Measurements from ENCODE around the gene C1orf210. TPM values are rescaled to one million over a fixed set of nuclear protein-coding genes. Genes with fewer than 3 reads are reported as not detected.

C1orf210 gene
- total and polyA plus RNA-seq, 2 of the 4 experiments (the other 2 are of a cell fraction) = not detected

DNA sequence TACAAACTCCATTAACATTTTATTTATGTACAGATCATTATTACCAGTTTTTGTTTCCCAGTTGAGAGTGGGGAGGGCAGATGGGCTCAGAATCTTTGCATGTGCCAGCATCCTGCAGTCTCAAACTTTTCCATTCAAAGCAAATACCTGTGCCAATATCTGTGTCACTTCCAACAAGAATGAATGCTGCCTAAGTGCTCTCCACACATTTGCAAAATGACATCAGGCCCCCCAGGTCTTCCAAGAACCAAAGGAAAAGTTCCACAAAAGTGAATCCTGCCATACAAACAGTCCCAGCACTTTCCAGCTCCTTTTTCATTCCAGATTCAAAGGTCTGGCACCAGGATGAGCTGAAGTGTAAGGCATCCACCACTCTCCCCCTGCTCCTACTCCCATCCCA is 13.7 kb upstream of the C1orf210 start:
- DNase-seq (no peak), ATAC-seq (ENCODE audit: low read depth) (no peak)
- in situ Hi-C loops (cut with MboI; ENCODE audit: low sequenced_read_pairs) = no loop called here
- Histone ChIP-seq H2AFZ (replicated peaks; ENCODE audit: low read length, poor library complexity) (no peak overlapping the region), H3K9ac (ENCODE audit: low read depth, low read length) (no peak overlapping the region), H4K8ac (ENCODE audit: low read depth in 2 of 2, low read length in 2 of 2) (no peak overlapping the region), H3K9me1 (ENCODE audit: insufficient read depth, low read length) (peaks cover under 1% of the 10 kb centered on the region; the same call in 1 of the 2 replicates), H4K5ac (ENCODE audit: low read depth, low read length) (no peak overlapping the region), H3K4me2 (ENCODE audit: low read depth, low read length) (no peak overlapping the region), H3K23ac (ENCODE audit: low read depth, low read length) (no peak overlapping the region), H3K27me3 (ENCODE audit: control insufficient read depth, insufficient read depth, low read length) (no peaks in the 10 kb centered on the region), H3K4ac (ENCODE audit: low read depth, low read length) (no peak overlapping the region), H2BK5ac (ENCODE audit: low read depth, low read length, poor library complexity, severe bottlenecking) (no peak overlapping the region), H3K27ac (ENCODE audit: insufficient read depth, low read length) (no peak overlapping the region), H2AK5ac (ENCODE audit: low read depth, low read length) (no peak overlapping the region), H2BK120ac (ENCODE audit: low read depth, low read length) (no peak overlapping the region), H4K91ac (ENCODE audit: insufficient read depth, low read depth, low read length) (no peak overlapping the region), H4K20me1 (ENCODE audit: insufficient read depth, low read length) (no peaks in the 10 kb centered on the region), H3K4me1 (ENCODE audit: control insufficient read depth, insufficient read depth, low read length) (peaks cover 14% of the 10 kb centered on the region), H2BK15ac (ENCODE audit: low read depth, low read length) (no peak overlapping the region), H3K18ac (ENCODE audit: low read depth, low read length) (no peak overlapping the region), H2AK9ac (replicated peaks; ENCODE audit: low read depth, low read length, poor library complexity) (no peak overlapping the region), H3K9me3 (ENCODE audit: control insufficient read depth, insufficient read depth, low read length) (no peaks in the 10 kb centered on the region), H3K14ac (replicated peaks; ENCODE audit: low read depth, low read length) (no peak overlapping the region), H3K36me3 (ENCODE audit: control insufficient read depth, insufficient read depth, low read length) (no peaks in the 10 kb centered on the region), H3K4me3 (ENCODE audit: insufficient read depth, low read depth, low read length) (no peak overlapping the region), H3K79me1 (ENCODE audit: low read depth in 1 of 2, low read length in 2 of 2) (no peaks in the 10 kb centered on the region), H2BK20ac (ENCODE audit: low read depth, low read length) (no peak overlapping the region), H3K56ac (ENCODE audit: extremely low read depth, insufficient read depth, low read length) (no peak overlapping the region)
- CTCF ChIA-PET = interaction anchor here (1.0 to 1.1 kb wide), 2 partner anchors 9 to 22 kb away, joined by 3 read pairs; no protein-coding TSS in a partner anchor
- POLR2A ChIA-PET (ENCODE audit: unreplicated experiment) = no interaction called here
- BruUV-seq (replicated peaks) = no TSS peak
- TF ChIP-seq MAFK (IDR thresholded peaks at IDR 0.05; ENCODE audit: low read depth, low read length) = no peak
- no peak for TF ChIP-seq MAZ (IDR thresholded peaks at IDR 0.05; ENCODE audit: borderline replicate concordance, low read depth, low read length)
- TF ChIP-seq FOS (IDR thresholded peaks at IDR 0.05; ENCODE audit: low read depth, low read length) = no peak
- TF ChIP-seq NFE2L2 (IDR thresholded peaks at IDR 0.05; ENCODE audit: low read depth, low read length) = no peak
- no peak for TF ChIP-seq RAD21 (IDR thresholded peaks at IDR 0.05; ENCODE audit: low read length)
- TF ChIP-seq MXI1 (IDR thresholded peaks at IDR 0.05; ENCODE audit: borderline replicate concordance, low read depth, low read length) = no peak
- TF ChIP-seq CTCF (conservative IDR thresholded peaks at IDR 0.05; ENCODE audit: low read depth, low read length) = no peak
- no peak for TF ChIP-seq CEBPB (IDR thresholded peaks at IDR 0.05; ENCODE audit: low read depth, low read length)
- TF ChIP-seq BHLHE40 (IDR thresholded peaks at IDR 0.05; ENCODE audit: low read depth, low read length) = no peak
- no peak for TF ChIP-seq SMC3 (IDR thresholded peaks at IDR 0.05; ENCODE audit: low read depth, low read length)
- no peak for TF ChIP-seq ELK1 (IDR thresholded peaks at IDR 0.05; ENCODE audit: borderline replicate concordance, low read depth, low read length)
- no peak for TF ChIP-seq CHD1 (IDR thresholded peaks at IDR 0.05; ENCODE audit: low read depth, low read length)
- TF ChIP-seq POLR2A (IDR thresholded peaks at IDR 0.05; ENCODE audit: low read depth, low read length) = no peak
- dilution Hi-C loops (cut with HindIII; ENCODE audit: low sequenced_read_pairs, unreplicated experiment) = no loop called here
- intact Hi-C loops (cut with micrococcal nuclease) = no loop called here
